Suppressor macrophage (primary cell): ENCODE results near the gene XPO5.
"Not testable (repeated sequence)": the region's sequence is repeated elsewhere in the genome, so short reads cannot be mapped to it uniquely, and the experiment has no call there.

Experiments used
- DNase-seq, 4 experiments: peaks; one replicate each; pipeline ENCODE4 v3.0.0-alpha.2; 2020 to 2022
- total RNA-seq, 17 experiments: gene quantifications; one replicate each; lab custom pipeline; 2026; ENCODE audit warnings: mixed read lengths in 6 of 17, inconsistent platforms in 3 of 17; lab: John Stamatoyannopoulos, UW

Gene XPO5
- total RNA-seq, result 38.4 to 78.6 (median 60.8) reads per million in 17 experiments

DNA sequence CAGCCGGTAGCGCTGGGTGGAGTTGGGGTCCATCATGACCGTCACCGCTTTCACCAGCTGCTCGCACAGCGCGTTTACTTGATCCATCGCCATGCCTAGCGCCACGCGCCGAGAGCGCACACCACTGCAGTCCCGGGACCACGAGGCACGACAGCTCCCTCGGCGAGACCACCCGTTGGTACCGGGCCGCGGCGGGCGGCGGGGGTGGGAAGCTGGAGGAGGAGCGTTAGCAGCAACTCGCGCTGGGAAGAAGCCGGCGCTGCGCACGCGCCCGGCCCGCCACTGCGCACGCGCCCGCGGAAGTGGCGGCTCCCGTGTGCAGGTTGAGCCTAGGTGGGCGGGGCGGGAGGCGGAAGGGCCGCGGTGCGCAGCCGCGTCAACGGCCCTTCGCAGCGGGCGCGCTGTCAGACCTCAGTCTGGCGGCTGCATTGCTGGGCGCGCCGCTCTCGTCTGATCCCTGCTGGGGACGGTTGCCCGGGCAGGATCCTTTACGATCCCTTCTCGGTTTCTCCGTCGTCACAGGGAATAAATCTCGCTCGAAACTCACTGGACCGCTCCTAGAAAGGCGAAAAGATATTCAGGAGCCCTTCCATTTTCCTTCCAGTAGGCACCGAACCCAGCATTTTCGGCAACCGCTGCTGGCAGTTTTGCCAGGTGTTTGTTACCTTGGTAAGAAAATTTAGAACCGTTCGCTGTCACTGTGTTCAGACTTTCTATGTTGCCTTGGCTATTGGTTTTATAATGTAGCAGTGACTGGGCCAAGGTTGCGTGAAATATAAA lies at the start of gene XPO5, which contains the start of gene POLH:
Gene XPO5, minus strand, starts transcription at position 267 of the 780 bp plus-strand sequence. Its CDS starts 174 bp downstream, at position 93.
Gene POLH, plus strand, starts transcription at position 414 of the 780 bp plus-strand sequence. CDS start 6,135 bp downstream, outside the sequence.
- DNase-seq, result peak; percentile 96 to 98 (median 97)

- DNase-seq, result no peak
Observed at GRCh38 chr6:43625393-43625992, 49.7 kb upstream of the XPO5 start.

DNA sequence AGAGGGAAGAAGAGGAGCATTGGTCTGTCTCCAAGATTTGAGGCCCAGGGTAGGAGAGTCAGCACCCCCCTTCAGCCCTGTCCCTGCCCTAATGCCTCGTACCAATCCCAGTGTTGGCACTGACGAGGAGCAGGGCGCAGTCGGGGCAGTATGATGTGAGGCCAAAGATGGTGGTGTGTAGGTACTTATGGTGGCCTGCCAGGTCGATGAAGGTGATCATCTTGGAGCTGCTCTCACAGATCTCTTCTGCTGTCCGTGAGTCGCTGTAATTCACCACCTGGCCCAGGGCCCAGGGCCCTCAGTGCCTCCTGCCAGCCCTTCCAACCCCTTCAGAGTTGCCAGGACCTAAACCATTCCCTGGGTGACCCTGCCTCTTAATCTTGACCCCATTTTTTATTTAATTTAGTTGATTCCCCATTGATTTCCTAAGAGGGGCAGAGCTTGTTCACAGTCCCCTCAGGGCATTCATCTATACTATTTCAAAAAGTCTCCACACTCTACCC lies 49.0 kb upstream of the XPO5 start:
- DNase-seq, result no peak

- DNase-seq, result no peak
Observed at GRCh38 chr6:43623880-43624785, 48.3 kb upstream of the XPO5 start.

GRCh38 chr6:43622541-43622940 lies 46.7 kb upstream of the XPO5 start:
- DNase-seq, result no peak

GRCh38 chr6:43621836-43622180 lies 46.0 kb upstream of the XPO5 start:
- no peak for DNase-seq

- DNase-seq, result no peak
Observed at GRCh38 chr6:43621078-43621835, 45.4 kb upstream of the XPO5 start.

DNA sequence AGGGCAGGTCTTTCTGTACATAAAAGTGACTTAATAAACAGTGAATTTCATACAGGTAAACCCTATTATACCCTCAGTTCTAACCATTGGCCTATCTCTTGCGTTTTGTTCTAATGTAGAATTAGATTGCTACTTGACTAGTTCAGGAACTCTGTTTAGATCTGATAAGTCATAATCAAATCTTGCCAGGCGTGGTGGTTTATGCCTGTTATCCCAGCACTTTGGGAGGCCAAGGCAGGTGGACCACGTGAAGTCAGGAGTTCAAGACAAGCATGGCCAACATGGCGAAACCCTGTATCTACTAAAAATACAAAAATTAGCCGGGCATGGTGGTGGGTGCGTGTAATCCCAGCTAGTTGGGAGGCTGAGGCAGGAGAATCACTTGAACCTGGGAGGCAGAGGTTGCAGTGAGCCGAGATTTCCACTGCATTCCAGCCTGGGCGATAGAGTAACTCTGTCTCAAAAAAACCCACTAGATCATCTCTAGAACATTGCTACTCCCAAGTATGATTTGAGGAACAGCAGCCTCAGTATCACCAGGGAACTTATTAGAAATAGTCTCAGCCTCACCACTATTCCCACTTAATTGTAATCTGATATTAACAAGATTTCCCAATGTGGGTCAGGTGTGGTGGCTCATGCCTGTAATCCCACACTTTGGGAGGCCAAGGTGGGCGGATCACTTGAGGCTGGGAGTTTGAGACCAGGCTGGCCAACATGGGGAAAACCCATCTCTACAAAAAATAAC lies 41.1 kb upstream of the XPO5 start:
- no peak for DNase-seq

DNA sequence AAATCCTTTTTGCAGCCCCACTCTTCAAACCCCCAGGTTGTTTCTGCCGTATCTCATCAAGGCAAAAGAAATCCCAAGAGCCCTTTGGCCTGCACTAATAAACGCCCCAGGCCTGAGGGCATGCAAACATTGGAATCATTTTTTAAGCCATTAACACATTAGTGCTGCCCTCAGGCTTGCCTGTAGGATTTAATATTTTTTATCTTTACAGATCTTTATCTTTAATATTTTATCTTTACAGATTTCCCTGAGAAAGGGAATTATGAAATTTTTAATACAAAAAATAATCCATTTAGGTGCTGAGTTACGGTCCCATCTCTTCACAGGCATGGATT lies 38.5 kb upstream of the XPO5 start:
- DNase-seq, result no peak

- DNase-seq, result no peak
Observed at GRCh38 chr6:43613721-43614395, 38.0 kb upstream of the XPO5 start.

- no peak for DNase-seq
Observed at GRCh38 chr6:43610431-43610830, 34.6 kb upstream of the XPO5 start.

GRCh38 chr6:43609402-43609801 lies 33.6 kb upstream of the XPO5 start:
- no peak for DNase-seq

DNA sequence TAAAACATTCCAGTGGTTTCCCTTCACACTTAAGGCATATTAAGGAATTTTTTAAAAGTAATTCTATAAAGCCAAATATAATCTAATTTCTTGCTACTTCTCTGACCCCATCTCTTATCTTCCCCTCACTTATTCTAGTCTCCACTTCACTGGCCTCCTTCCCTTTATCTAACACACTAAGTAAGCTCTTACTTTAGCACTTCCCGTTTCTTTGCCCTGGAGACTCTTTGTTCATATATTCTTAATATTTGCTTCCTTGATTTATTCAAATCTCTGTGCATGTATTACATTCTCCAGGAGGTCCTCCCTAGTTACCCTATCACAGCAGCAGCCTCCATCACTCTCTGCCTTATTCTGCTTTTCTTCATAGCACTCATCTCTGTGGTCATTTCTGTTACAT lies 33.0 kb upstream of the XPO5 start:
- peak in 3 of 4 experiments; percentile 25 to 71 (median 60) for DNase-seq

DNA sequence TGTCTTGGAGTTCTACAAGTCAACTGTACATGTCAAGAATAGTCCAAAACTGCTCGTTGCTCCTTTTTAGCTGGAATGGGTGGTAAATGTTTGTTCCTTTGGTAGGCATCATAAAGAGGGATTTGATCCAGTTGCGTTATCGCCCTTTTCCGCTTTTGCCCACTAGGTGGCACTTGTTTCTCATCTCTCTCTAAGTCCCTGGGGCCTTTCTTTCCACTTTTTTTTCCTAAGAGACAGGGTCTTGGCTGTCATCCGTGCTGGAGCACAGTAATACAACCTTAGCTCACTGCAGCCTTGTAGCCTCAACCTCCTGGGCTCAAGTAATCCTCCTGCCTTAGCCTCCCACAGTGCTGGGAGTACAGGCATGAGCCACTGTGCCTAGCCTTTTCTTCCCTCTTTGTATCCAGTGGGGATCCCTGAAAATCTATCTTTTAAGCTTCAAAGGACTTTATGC lies 32.5 kb upstream of the XPO5 start:
- DNase-seq, result peak; percentile 69 to 81 (median 74)

DNA sequence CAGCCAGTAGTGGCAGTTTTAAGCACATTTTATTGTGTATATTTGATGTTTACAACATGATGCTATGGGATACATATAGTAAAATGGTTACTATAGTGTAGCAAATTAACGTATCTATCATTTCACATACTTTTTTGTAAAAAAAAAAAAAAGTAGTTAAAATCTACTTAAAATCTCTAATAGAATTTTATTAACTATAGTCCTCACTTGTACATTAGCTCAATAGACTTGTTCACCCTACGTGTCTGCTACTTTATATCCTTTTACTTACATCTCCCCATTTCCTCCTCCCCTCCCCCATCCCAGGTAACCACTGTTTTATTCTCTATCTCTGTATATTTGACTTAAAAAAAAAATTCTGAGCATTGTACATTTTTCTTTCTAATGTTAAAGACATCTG lies 30.2 kb upstream of the XPO5 start:
- DNase-seq, result no peak

DNA sequence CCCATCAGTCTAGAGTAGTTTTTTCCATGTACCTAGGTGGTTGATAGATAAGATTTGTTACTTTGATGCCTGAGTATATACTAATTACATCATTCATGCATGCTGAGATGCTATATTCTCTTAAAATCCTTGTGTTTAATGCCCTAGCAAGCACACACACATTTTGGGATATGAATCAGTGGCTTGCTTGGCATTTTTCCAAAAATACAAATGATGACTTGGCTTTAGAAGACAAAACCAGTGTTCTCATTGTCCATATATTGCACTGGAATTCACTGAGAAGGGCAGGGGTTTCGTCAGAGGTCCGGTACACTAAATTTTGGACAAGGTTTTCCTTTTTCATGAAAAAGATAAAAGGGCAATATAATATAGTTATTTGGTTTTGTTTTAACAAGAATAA lies 28.3 kb upstream of the XPO5 start:
- DNase-seq, result no peak

GRCh38 chr6:43600595-43600994 lies 24.8 kb upstream of the XPO5 start:
- no peak for DNase-seq

- DNase-seq, result no peak
Observed at GRCh38 chr6:43593938-43594337, 18.1 kb upstream of the XPO5 start.

GRCh38 chr6:43589564-43589963 lies 13.7 kb upstream of the XPO5 start:
- not testable (repeated sequence) for DNase-seq

- no peak for DNase-seq
Observed at GRCh38 chr6:43588194-43588593, 12.4 kb upstream of the XPO5 start.
